Brain pericyte (primary cell): ENCODE data around the gene TPMT.
A peak's percentile ranks its signal among the peaks of the same experiment; 100 is the strongest.
"Not testable (repeated sequence)": the region's sequence is repeated elsewhere in the genome, so short reads cannot be mapped to it uniquely, and the experiment has no call there.

ENCODE experiments used
- DNase-seq: peaks from one replicate; pipeline ENCODE4 v3.0.0-alpha.2; 2012; ENCODE audit warnings: low read depth, low spot score

Gene TPMT

DNA sequence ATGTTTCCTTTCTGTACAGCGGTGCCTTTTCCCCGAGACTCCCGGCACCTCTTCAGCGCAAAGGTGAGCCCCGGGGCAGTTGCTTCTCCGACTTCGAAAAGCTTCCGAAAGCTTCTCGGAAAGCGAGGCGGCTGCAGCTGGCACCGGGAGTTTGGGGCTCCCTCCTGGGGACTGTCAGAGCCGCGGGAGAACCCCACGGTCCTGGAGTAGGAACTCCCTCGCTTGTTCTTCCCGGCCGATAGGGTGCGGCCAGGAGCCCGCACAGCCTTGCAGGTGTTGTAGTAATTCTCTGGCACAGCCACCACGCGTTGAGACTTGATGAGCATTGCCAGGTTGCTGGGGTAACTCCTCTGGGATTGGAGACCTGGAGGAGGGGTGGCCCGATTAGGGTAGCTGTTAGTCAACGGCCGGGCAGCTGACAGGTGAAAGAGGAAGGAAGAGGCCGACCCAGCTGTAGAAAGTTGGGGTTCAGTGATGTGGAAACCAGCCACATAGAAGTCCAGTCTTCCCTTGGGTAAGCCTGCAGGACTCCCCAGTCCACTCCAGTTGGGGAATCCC, 1.1 kb upstream of the TPMT start:
- DNase-seq = no peak

DNA sequence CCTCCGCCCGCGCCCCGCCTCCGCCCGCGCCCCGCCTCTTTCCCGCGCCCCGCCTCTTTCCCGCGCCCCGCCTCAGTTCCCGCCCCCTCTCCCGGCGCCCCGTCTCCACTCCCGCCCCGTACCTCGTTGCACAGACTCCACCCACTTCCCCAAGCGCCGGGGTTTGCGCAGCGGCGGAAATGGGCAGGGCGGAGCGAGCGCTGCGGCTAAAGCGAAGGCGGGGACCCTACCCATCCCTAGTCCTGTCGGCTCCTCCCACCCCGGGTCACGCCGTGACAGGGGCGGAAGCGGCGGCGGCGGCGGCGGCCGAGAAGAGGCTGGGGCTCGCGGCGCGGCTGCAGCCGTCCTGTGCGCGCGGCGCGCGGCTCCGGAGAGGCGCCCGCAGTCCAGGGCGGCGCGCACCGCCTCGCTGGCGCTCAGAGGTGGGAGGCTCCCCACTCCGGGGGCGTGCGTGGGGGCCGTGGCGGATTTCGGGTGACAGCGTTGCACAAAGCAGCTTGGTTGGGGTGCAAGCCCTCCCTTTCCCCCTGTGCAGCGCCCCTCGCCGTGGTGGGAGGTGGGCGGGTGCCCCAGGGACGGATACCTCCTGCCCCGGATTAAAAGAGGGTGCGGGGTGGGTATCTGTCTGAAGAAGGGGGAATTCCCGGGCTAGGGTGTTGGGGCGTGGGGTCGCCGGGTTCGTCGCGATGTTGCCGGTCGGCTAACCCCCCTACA, 430 bp upstream of the TPMT start, which contains the start of gene KDM1B:
Gene KDM1B, plus strand, starts transcription at position 273 of the 714 bp plus-strand sequence. CDS start 4,474 bp downstream, outside the sequence.
- DNase-seq = peak; percentile 94

DNA sequence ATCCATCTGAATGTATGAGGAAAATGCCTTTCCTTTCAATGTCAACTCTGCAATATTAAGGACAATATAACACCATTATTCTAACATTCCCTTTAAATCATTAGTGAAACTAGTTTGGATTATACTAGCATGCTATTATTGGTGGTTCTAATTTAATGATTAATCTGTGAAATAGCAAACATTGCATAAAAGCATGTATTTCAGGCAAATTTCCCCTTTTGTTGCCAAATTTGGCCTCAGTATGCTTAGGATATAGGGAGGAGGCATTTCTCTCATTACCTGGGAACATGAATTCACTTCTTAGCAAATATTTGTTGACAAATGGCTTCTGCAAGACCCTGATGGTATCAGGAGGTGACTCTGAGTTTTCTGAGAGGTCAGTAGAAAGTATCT, 1.6 kb downstream of the TPMT start:
- DNase-seq = no peak

DNA sequence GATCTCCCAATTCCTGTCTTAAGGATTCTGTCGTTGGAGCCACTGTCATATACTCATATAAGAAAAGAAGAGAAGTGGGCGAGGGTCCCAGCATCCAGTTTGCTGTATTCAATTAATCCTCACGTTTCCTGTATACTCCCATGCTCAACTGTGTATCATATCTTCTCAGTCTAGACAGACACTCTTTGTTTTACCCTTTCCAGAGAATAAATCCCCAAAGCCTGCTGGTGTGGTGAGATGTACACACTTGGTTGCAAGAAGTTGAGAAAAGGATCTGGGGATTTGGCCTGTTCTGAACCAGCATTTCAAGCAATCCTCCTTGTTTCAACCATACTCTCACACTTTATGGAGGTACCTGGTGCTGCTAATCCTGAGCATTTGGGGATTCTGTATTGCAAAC, 3.1 kb downstream of the TPMT start:
- no peak for DNase-seq

DNA sequence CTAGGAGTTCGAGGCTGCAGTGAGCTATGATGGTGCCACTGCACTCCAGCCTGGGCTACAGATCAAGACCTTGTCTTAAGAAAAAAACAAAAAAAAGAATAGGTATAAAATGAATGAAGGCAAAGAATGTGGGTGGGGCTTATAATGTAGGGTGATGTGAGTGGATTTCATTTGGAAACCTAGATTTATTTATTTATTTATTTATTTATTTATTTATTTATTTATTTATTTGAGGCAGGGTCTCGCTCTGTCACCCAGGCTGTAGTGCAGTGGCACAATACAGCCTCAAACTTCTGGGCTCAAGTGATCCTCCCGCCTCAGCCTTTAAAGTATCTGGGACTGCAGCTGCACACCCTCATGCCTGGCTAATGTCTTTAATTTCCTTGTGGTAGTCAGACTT, 3.5 kb downstream of the TPMT start:
- not testable (repeated sequence) for DNase-seq

DNA sequence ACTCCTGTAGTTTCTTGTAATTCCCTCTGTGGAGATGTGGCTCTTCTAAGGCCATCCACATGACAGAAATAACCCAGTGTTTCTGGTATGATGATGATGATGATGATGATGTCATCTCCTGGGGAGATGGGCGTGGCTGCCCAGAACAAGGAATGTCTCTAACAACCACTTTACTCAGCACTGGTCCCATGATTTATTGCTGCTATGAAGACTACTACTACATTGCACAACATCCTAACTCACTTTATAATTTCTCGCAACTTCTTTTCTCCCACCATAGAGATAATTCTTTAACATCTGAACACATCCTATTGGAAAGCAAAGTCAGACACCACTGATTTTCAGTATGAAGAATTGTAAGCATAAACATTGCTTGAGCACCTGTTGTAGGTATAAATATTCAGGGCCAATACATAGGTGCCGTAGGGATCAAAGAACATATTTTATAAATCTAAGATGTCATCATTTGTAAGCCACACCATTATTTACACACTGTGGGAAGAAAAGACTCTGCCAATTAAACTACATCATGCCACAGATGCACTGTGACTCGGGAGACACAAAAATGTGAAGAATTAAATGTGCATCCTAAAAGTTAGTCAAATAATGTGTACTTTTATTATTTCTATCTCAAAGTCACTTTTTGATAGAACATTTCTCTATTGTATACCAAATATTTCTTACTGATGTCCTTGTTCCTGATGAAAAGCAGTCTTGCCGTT, 6.4 kb downstream of the TPMT start:
- no peak for DNase-seq

DNA sequence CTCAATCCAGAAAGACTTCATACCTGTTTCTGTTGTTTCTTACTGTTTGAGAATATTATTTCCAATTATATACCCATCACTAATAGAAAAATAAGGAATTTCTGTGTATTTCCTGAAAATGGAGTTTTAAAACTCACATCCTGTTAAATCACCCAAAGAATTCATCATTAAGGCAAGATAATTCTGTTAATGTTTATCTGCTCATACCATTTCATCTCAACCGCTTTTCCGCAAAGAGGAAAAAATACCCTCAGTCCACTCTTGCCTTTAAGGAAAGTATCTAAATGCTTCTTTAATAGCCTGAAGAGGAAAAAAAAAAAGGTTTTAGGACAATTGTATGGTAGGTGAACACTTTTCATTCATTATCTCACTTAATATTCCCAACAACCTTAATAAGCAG, 7.3 kb downstream of the TPMT start:
- no peak for DNase-seq

DNA sequence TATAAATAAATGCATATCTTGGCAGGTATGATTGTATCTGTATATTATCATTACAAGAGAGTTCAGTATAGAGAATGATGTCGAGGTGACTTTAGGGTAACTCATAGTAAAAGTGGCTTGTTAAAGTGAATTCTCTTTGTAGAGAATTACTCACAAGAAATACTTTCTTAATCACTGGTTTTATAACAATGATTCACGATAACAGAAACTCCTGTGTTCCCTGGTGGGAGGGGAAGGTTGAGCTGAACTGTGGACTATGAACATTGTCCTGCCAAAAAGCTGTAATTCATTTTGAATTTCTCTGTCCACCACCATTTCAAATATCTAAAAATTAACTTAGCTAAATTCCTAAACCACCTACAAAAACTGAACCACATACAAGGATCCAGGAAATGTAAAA, 7.7 kb downstream of the TPMT start:
- DNase-seq = no peak

DNA sequence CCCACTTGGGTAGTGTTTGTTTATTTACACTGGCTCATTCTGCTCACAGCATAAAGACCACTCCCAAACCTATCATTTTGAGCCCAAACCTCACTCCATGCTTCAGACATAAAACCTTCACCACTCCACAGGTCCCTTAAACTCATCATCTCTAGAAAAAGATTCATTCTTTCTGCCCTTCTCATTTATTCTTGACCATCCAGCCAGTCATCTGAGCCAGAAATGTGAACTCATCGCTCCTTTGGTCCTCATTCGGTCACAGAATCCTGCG, 12.4 kb downstream of the TPMT start:
- DNase-seq = no peak

DNA sequence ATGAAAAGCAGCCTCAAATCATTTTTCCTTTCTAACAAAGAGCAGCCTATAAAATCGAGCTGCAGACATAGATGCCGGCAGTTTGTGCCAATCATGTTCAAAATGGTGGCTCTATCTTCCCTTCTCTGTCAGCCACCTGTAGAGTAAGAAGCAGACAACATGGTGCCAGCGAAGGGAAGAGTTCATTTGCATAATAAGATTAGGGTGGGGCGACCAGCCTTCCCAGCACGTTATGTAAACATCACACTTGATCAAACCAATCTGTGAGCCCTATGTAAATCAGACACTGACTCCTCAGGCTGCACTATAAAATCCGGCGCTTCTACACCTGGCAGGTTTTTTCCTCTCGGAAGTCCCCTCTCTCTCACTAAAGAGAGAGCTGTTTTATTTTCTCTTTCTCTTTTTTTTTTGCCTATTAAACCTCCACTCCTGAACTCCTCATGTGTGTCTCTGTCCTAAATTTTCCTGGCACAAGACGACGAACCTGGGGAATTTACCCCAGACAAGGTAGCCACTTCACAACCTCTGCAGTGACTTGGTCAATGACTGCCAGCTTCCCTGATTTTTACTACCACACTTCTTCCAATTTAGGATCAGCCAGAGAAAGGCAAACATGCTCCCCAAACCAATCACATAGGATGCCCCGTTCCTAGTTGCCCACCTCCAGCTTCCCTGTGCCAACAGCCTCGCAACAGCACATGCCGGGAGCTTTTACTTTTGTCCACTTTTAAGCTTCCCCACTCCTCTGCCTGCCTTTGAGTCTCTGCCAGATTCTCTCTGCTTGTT, 12.9 kb downstream of the TPMT start:
- DNase-seq = no peak

DNA sequence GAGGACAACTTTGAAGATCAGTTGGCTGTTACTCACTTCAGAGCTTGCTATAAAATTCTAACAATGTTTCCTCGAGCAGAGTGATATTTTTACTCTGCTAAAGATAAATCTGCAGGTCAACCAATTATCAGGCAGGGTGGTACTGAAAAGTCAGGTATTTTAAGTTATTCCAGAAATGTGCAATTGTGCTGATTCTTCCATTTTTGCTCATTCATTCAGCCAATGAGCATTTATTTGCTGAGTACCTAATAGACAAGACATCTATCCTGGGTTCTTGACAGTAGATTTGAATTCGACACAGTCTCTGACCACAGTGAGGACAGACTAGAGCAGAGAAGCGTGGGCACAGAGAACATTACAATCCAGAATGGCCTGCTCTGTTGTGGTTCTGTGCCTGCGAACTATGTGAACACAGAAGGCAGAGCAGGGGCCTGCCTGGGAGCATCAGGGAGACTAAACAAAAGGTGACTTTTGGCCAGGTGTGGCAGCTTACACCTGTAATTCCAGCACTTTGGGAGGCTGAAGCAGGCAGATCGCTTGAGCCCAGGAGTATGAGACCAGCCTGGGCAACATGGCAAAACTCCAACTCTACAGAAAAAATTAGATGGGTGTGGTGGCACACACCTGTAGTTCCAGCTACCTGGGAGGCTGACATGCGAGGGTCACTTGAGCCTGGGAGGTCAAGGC, 14.8 kb downstream of the TPMT start:
- DNase-seq = no peak

DNA sequence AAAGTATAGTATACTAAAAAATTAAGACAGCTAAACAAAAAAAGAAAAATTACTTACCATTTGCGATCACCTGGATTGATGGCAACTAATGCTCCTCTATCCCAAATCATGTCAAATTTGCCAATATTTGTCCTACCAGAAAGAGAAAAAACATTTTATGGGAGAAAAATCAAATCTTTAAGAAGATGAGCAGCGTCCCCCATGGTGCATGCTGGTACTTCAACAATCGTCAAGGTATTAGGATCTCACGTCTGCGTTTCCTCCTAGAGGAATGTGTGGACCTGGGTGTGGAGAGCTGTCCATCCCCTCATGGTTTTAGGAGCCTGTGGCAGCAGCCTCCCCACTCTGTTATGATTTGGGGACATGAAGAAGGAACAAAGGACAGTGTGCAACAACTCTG, 16.0 kb downstream of the TPMT start:
- no peak for DNase-seq

DNA sequence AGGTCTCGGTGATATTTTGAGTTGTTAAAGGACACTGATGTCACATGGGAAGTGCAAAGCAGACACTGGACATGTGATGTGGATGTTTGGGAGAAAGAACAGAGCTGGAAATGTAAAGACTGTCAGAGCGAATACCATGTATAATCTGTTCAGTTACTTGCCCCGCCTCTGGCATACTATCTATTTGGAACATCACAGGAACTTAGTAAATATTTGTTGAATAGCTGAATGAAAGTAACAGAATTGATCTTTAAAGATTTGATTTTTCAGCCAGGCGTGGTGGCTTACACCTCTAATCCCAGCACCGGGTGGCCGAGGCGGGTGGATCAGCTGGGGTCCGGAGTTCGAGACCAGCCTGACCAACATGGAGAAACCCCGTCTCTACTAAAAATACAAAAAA, 18.6 kb downstream of the TPMT start:
- no peak for DNase-seq

DNA sequence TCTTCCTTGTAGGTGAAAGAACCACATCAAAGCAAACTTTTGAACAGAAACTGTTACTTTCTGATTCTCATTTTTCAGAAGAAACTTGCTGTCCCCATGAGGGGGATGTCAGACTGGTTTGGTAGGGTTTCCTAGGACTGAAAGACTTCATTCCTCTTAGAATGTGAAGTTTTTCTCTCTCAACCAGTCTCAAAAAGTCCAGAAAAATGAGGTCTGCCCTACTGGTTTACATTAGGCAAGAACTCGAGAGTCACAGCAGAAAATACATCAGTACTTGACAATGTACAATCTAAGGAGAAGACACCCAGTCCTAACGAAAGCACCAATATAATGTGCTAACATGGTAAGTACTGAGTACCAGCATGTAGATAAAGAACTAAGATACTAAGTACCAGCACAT, 19.7 kb downstream of the TPMT start:
- no peak for DNase-seq

DNA sequence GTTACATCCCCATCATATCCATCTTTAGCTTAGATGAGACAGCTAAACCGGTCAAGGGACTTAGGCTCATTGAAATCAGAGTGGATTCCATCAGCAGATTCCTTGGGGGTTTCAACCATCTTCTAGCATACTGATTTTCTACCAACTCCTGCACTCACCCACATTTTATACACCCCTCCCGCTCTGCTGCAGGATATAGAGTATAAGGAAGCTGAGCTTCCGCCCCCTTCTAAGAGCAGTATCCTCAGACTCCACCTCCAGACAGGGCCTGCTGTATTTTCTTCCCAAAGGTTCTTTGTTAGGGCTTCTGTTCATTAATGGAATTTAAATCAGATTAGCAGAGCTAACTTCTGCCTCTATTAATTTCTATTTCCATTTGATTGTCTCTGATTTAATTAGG, 22.5 kb downstream of the TPMT start:
- no peak for DNase-seq

DNA sequence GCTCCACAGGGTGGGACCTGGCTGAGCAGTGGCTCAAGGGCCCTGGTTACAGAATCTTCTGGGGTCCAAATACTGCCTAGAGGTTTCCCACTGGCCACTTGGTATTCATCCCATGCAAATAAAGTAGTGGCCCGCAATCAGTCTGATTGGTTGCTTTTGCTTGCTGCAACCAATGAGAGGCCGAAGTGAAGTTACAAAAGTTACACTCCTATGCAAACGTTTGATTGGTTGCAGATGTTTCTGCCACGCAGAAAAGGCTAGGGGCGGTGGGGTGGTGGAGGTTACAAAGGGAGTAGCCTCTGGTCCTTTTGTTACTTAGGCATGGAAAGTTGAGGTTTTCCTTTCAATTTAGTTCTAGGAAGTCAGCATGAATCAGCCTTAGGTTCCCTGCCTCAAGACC, 28.8 kb downstream of the TPMT start:
- DNase-seq = no peak

DNA sequence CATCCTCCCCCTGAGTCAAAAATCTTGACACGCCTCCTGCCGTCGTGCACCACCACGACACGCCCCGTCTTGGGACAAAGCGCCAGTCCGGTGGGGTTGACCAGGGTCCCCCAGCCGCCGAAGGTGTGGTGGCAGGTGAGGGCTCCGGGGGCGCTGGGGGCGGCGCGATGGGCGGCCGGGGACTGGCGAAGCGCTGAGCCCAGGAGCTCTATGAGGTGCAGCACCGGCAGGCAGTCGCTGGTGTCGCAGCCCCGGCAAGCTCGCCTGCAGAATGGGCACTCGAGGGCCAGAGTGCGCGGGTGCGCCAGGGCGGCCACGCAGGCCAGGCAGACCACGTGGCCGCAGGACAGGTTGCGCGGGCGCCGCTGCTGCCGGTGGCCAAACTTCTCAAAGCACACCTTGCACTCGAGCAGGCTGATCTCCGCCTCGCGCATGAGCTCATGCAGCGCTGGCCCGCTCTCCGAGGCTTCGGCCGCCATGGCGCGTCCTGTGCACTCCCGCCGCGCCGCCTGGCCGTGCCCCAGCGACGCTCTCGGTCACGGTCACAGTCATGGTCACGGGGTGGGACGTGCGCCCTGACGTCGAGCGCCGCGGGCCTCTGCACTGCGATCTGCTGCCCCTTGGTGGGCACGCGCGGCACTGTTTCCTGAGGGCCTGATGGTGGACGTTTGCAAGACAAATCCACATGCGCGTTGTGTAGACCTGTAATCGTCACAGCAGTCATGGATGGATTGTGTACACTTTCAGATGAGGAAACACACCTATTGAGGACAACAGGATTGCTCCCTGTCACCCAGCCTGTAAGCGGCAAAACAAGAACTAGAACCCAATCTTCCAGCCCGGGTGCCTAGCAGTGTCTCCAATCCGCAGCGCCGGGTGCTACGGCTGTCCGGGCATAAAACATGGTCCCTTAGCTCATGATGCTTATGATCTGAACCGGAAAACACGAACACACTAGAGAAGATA, 32.5 kb downstream of the TPMT start, which contains the start of gene NHLRC1:
Gene NHLRC1, minus strand, starts transcription at position 550 of the 966 bp plus-strand sequence. Its CDS starts 71 bp downstream, at position 479.
- peak; percentile 54 for DNase-seq

DNA sequence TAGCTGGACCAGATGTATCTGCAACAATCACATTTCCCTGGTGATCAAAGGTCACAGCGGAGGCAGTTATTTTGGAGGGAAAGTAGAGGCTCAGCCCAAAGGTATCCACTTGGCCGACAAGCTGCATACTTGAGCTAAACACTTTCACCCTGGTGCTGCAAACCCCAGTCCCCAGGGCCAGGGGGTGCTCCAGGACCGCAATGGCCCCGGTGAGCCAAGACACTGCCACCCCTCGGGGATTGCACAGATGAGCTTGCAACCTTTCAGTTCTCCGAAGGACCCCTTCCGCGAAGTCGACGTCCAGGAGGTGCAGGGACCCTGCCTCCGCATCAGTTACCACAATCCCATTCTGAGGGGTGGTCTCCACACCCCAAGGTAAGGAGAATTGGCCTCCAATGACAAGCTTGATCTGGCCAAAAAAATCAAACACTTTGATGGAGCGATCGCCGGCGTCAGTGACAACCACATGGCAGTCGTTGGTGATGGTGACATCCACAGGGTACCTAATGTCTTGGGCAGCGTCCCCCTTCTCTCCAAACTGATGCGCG, 33.2 kb downstream of the TPMT start:
- DNase-seq = no peak

DNA sequence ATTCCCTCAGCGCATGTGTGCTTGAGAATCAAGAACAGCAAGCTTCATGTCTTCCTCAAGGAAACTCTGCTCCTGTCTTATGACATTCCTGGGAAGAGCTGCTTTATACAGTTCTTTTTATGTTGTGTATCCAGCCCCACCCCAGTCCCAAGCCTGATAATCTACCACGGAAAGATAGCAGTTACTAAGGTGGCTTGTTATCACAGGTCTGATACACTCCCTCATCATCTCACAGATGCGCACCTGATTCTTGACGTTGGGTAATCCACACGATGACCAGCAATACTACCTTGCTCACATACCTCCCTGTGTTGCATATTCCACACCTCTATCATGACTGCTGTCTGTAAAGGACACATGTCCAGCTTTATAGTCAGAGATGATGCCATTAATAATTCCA, 35.6 kb downstream of the TPMT start:
- no peak for DNase-seq

DNA sequence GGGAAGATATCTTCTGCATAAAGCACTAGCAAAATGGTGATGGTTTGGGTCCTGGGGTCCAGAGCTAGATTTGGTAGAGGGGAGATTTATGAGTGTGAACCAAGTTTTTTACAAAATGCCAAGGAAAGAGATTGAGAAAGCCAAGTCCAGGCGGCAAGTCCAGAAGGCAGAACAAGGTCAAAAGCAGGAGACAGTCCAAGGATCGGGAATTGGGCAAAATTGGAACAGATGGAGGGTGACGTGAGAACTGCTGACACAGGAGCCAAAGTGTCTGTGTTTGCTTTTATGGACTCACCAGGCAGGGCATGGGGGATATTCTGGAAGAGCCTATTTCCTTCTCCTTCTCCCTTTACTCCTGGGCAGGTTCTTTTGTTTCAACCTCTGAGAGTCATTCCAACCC, 36.5 kb downstream of the TPMT start:
- no peak for DNase-seq
